HG02852 (cell line): ENCODE measurements around the gene SIAE.

Source experiments
- ATAC-seq: cut with Tn5 transposase; IDR thresholded peaks from one replicate; pipeline ENCODE4 v1.9.1; 2021; ENCODE audit warnings: mild to moderate bottlenecking, moderate library complexity; ENCODE audit not compliant: unreplicated experiment

Gene SIAE

GRCh38 chr11:124584681-124585372 lies 88.7 kb downstream of the SIAE start:
- no peak for ATAC-seq

GRCh38 chr11:124583781-124584180 lies 89.8 kb downstream of the SIAE start:
- ATAC-seq, result no peak
